Measurements from ENCODE around the gene CYP4F3.

Gene CYP4F3

GRCh38 chr19:15623711-15624318 is 16.9 kb upstream of the CYP4F3 start:
- Histone ChIP-seq H3K4me3 (ENCODE audit: insufficient read depth in 1 of 2, low read depth in 1 of 2, low read length in 2 of 2) (no peak overlapping the region), H3K27me3 (ENCODE audit: control insufficient read depth in 1 of 2, insufficient read depth in 1 of 2, low read length in 2 of 2) (peaks cover 0 to 16% of the 10 kb centered on the region in 2 experiments), H4K91ac (ENCODE audit: low read length) (no peak overlapping the region), H4K8ac (ENCODE audit: low read length) (no peak overlapping the region), H3K4ac (ENCODE audit: low read depth in 1 of 2, low read length in 2 of 2) (no peak overlapping the region), H2BK120ac (ENCODE audit: low read depth, low read length) (no peak overlapping the region), H3K79me1 (replicated peaks; ENCODE audit: low read length, poor library complexity, severe bottlenecking) (no peaks in the 10 kb centered on the region), H2AK5ac (ENCODE audit: low read length, severe bottlenecking) (no peak overlapping the region), H2BK5ac (ENCODE audit: low read depth, low read length, poor library complexity, severe bottlenecking) (no peak overlapping the region), H3K14ac (ENCODE audit: low read length in 2 of 2) (no peak overlapping the region), H2BK12ac (ENCODE audit: low read length in 2 of 2) (no peak overlapping the region), H2BK15ac (ENCODE audit: low read depth, poor library complexity, severe bottlenecking) (no peak overlapping the region), H3K9ac (ENCODE audit: low read length) (no peak overlapping the region), H2AFZ (ENCODE audit: low read depth, low read length) (no peak overlapping the region), H3K4me1 (ENCODE audit: control insufficient read depth, insufficient read depth, low read depth, low read length) (no peaks in the 10 kb centered on the region), H3K4me2 (ENCODE audit: low read length, poor library complexity, severe bottlenecking) (no peak overlapping the region), H3K9me3 (ENCODE audit: control insufficient read depth, low read length) (no peaks in the 10 kb centered on the region), H3K36me3 (ENCODE audit: control insufficient read depth in 1 of 2, insufficient read depth in 2 of 2, low read depth in 1 of 2, low read length in 2 of 2) (no peaks in the 10 kb centered on the region), H3K23ac (ENCODE audit: low read length in 2 of 2) (no peak overlapping the region), H3K27ac (ENCODE audit: low read length, poor library complexity, severe bottlenecking) (no peak overlapping the region), H3K18ac (ENCODE audit: low read depth in 1 of 2, low read length in 2 of 2) (no peak overlapping the region)
- 57% methylated on average over 9 of the region's 9 CpGs for WGBS
- DNase-seq, result no peak

- H2AK5ac ChIP-seq (ENCODE audit: low read length, severe bottlenecking), result no peak overlapping the region
- no peak overlapping the region for H2BK5ac ChIP-seq (ENCODE audit: low read depth, low read length, poor library complexity, severe bottlenecking)
- 73% methylated on average over 21 of the region's 22 CpGs for WGBS
- H3K4ac ChIP-seq (ENCODE audit: low read depth in 1 of 2, low read length in 2 of 2), result no peak overlapping the region
- H3K9ac ChIP-seq (ENCODE audit: low read length), result no peak overlapping the region
- H4K8ac ChIP-seq (ENCODE audit: low read length), result no peak overlapping the region
- no peak overlapping the region for H3K18ac ChIP-seq (ENCODE audit: low read depth in 1 of 2, low read length in 2 of 2)
- no peaks in the 10 kb centered on the region for H3K79me1 ChIP-seq (replicated peaks; ENCODE audit: low read length, poor library complexity, severe bottlenecking)
- H2BK15ac ChIP-seq (ENCODE audit: low read depth, poor library complexity, severe bottlenecking), result no peak overlapping the region
- no peak overlapping the region for H2AFZ ChIP-seq (ENCODE audit: low read depth, low read length)
- H2BK120ac ChIP-seq (ENCODE audit: low read depth, low read length), result no peak overlapping the region
- no peaks in the 10 kb centered on the region for H3K9me3 ChIP-seq (ENCODE audit: control insufficient read depth, low read length)
- H3K23ac ChIP-seq (ENCODE audit: low read length in 2 of 2), result no peak overlapping the region
- DNase-seq, result no peak
- no peak overlapping the region for H3K27ac ChIP-seq (ENCODE audit: low read length, poor library complexity, severe bottlenecking)
- no peak overlapping the region for H3K14ac ChIP-seq (ENCODE audit: low read length in 2 of 2)
- no peak overlapping the region for H3K4me3 ChIP-seq (ENCODE audit: insufficient read depth in 1 of 2, low read depth in 1 of 2, low read length in 2 of 2)
- H2BK12ac ChIP-seq (ENCODE audit: low read length in 2 of 2), result no peak overlapping the region
- no peaks in the 10 kb centered on the region for H3K36me3 ChIP-seq (ENCODE audit: control insufficient read depth in 1 of 2, insufficient read depth in 2 of 2, low read depth in 1 of 2, low read length in 2 of 2)
- no peak overlapping the region for H4K91ac ChIP-seq (ENCODE audit: low read length)
- H3K4me1 ChIP-seq (ENCODE audit: control insufficient read depth, insufficient read depth, low read depth, low read length), result no peaks in the 10 kb centered on the region
- peaks cover 0 to 21% of the 10 kb centered on the region in 2 experiments for H3K27me3 ChIP-seq (ENCODE audit: control insufficient read depth in 1 of 2, insufficient read depth in 1 of 2, low read length in 2 of 2)
- no peak overlapping the region for H3K4me2 ChIP-seq (ENCODE audit: low read length, poor library complexity, severe bottlenecking)
These were observed 12.3 kb upstream of the CYP4F3 start for GRCh38 chr19:15628236-15629002.

DNA sequence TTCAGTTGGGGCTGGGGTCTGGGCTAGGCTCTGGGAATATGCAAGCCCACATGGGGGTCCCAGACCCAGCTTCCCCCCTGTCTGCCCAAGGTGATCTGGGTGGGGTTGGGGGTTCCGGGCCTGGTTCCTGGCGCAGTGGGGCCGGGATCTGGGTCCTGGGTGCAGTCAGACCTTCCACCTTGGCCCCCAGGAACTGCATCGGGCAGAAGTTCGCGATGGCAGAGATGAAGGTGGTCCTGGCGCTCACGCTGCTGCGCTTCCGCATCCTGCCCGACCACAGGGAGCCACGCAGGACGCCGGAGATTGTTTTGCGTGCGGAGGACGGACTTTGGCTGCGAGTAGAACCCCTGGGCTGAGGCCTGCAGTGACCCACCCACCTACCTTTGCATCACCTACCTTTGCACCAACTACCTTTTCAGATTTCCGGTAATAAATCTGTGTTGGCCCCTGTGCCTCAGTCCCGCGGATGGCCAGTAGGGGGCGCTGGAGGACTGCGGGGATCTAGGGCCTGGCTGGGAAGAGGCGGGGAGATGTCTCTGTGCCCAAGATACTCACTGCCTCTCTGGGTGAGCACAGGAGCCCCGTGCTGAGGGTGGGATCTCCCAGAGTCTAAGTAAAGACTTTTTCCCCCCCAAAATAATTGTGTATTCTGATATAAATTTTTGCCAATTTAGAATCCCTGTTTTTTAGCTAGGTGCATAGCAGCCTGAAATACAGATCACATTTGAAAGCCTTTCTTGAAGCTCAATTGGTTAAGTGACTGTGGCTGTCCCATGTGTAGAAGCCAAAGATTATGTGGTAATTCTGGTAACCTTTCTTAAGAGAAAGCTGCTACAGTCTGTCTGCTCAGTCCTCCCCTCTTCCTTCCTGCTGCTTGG is 11.5 kb upstream of the CYP4F3 start:
- Histone ChIP-seq H3K36me3 (ENCODE audit: control insufficient read depth in 1 of 2, insufficient read depth in 2 of 2, low read depth in 1 of 2, low read length in 2 of 2) (no peaks in the 10 kb centered on the region), H2AFZ (ENCODE audit: low read depth, low read length) (no peak overlapping the region), H3K4me1 (ENCODE audit: control insufficient read depth, insufficient read depth, low read depth, low read length) (no peaks in the 10 kb centered on the region), H3K79me1 (replicated peaks; ENCODE audit: low read length, poor library complexity, severe bottlenecking) (no peaks in the 10 kb centered on the region), H3K9me3 (ENCODE audit: control insufficient read depth, low read length) (no peaks in the 10 kb centered on the region), H2BK15ac (ENCODE audit: low read depth, poor library complexity, severe bottlenecking) (no peak overlapping the region), H2BK5ac (ENCODE audit: low read depth, low read length, poor library complexity, severe bottlenecking) (no peak overlapping the region), H3K27ac (ENCODE audit: low read length, poor library complexity, severe bottlenecking) (no peak overlapping the region), H3K27me3 (ENCODE audit: control insufficient read depth in 1 of 2, insufficient read depth in 1 of 2, low read length in 2 of 2) (peaks cover 0 to 21% of the 10 kb centered on the region in 2 experiments), H3K18ac (ENCODE audit: low read depth in 1 of 2, low read length in 2 of 2) (no peak overlapping the region), H3K4ac (ENCODE audit: low read depth in 1 of 2, low read length in 2 of 2) (no peak overlapping the region), H4K8ac (ENCODE audit: low read length) (no peak overlapping the region), H3K4me3 (ENCODE audit: insufficient read depth in 1 of 2, low read depth in 1 of 2, low read length in 2 of 2) (no peak overlapping the region), H4K91ac (ENCODE audit: low read length) (no peak overlapping the region), H2BK120ac (ENCODE audit: low read depth, low read length) (no peak overlapping the region), H2AK5ac (ENCODE audit: low read length, severe bottlenecking) (no peak overlapping the region), H3K23ac (ENCODE audit: low read length in 2 of 2) (no peak overlapping the region), H2BK12ac (ENCODE audit: low read length in 2 of 2) (no peak overlapping the region), H3K4me2 (ENCODE audit: low read length, poor library complexity, severe bottlenecking) (no peak overlapping the region), H3K14ac (ENCODE audit: low read length in 2 of 2) (no peak overlapping the region), H3K9ac (ENCODE audit: low read length) (no peak overlapping the region)
- WGBS, result 75% methylated on average over 24 of the region's 25 CpGs
- no peak for DNase-seq

DNA sequence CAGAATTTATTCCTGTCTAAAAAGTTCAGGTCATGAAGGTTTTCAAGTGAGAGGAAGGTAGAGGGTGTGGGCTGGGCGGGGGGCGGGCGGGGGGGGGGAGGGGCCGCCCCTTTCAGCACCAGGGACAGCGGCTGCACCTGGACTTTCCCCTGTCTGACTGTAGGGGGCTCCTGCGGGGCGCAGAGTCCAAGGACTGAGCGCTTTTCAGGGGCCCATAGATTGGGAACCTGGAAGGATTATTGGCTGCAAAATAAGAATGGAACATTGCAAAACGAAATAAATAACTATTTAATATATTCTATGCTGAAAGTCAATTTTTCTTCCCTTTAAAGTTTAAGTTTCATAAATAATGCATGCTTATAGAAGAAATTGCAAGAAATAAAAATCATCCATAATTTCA is 8.9 kb upstream of the CYP4F3 start:
- no peak overlapping the region for H2AK5ac ChIP-seq (ENCODE audit: low read length, severe bottlenecking)
- H3K23ac ChIP-seq (ENCODE audit: low read length in 2 of 2), result no peak overlapping the region
- no peak overlapping the region for H3K18ac ChIP-seq (ENCODE audit: low read depth in 1 of 2, low read length in 2 of 2)
- H3K14ac ChIP-seq (ENCODE audit: low read length in 2 of 2), result no peak overlapping the region
- no peak overlapping the region for H3K4me3 ChIP-seq (ENCODE audit: insufficient read depth in 1 of 2, low read depth in 1 of 2, low read length in 2 of 2)
- H3K4ac ChIP-seq (ENCODE audit: low read depth in 1 of 2, low read length in 2 of 2), result no peak overlapping the region
- no CpG with 5 or more reads among the region's 9 CpGs for WGBS
- H2BK15ac ChIP-seq (ENCODE audit: low read depth, poor library complexity, severe bottlenecking), result no peak overlapping the region
- no peaks in the 10 kb centered on the region for H3K36me3 ChIP-seq (ENCODE audit: control insufficient read depth in 1 of 2, insufficient read depth in 2 of 2, low read depth in 1 of 2, low read length in 2 of 2)
- H3K79me1 ChIP-seq (replicated peaks; ENCODE audit: low read length, poor library complexity, severe bottlenecking), result no peaks in the 10 kb centered on the region
- no peak overlapping the region for H3K27ac ChIP-seq (ENCODE audit: low read length, poor library complexity, severe bottlenecking)
- no peak overlapping the region for H2BK5ac ChIP-seq (ENCODE audit: low read depth, low read length, poor library complexity, severe bottlenecking)
- H3K9me3 ChIP-seq (ENCODE audit: control insufficient read depth, low read length), result no peaks in the 10 kb centered on the region
- DNase-seq, result no peak
- H4K8ac ChIP-seq (ENCODE audit: low read length), result no peak overlapping the region
- H2AFZ ChIP-seq (ENCODE audit: low read depth, low read length), result no peak overlapping the region
- no peak overlapping the region for H3K4me2 ChIP-seq (ENCODE audit: low read length, poor library complexity, severe bottlenecking)
- H4K91ac ChIP-seq (ENCODE audit: low read length), result no peak overlapping the region
- no peak overlapping the region for H2BK120ac ChIP-seq (ENCODE audit: low read depth, low read length)
- no peaks in the 10 kb centered on the region for H3K4me1 ChIP-seq (ENCODE audit: control insufficient read depth, insufficient read depth, low read depth, low read length)
- H3K9ac ChIP-seq (ENCODE audit: low read length), result no peak overlapping the region
- H2BK12ac ChIP-seq (ENCODE audit: low read length in 2 of 2), result no peak overlapping the region
- peaks cover 0 to 30% of the 10 kb centered on the region in 2 experiments for H3K27me3 ChIP-seq (ENCODE audit: control insufficient read depth in 1 of 2, insufficient read depth in 1 of 2, low read length in 2 of 2)
